Mucosa of stomach (tissue), 1 donor: ENCODE results near the gene JAG2.

Experiments
- H3K27me3 ChIP-seq: one replicate; pipeline ENCODE4 v1.7.0; 2013; ENCODE audit warnings: mild to moderate bottlenecking, low read length; ENCODE audit not compliant: control insufficient read depth, insufficient read depth
- H3K36me3 ChIP-seq: one replicate; pipeline ENCODE4 v1.7.0; 2013; ENCODE audit warnings: low read length; ENCODE audit not compliant: control insufficient read depth, insufficient read depth
- H3K4me1 ChIP-seq: one replicate; pipeline ENCODE4 v1.7.0; 2013; ENCODE audit warnings: mild to moderate bottlenecking, low read length; ENCODE audit not compliant: control insufficient read depth, insufficient read depth
- H3K4me3 ChIP-seq: one replicate; pipeline ENCODE4 v1.7.0; 2013; ENCODE audit warnings: low read length
- H3K9ac ChIP-seq: one replicate; pipeline ENCODE4 v1.7.0; 2013; ENCODE audit warnings: mild to moderate bottlenecking, low read length, moderate library complexity
- H3K9me3 ChIP-seq: one replicate; pipeline ENCODE4 v1.7.0; 2013; ENCODE audit warnings: mild to moderate bottlenecking, low read length, moderate library complexity; ENCODE audit not compliant: control insufficient read depth
- donor health status: Pancreatic carcinoma.

Gene JAG2

GRCh38 chr14:105135700-105136395 lies 32.7 kb downstream of the JAG2 start:
- Histone ChIP-seq H3K4me1 (no peaks in the 10 kb centered on the region), H3K9ac (no peak overlapping the region), H3K4me3 (no peak overlapping the region), H3K27me3 (peaks cover 4% of the 10 kb centered on the region), H3K9me3 (peaks cover 4% of the 10 kb centered on the region), H3K36me3 (no peaks in the 10 kb centered on the region)

- peaks cover 4% of the 10 kb centered on the region for H3K9me3 ChIP-seq
- H3K36me3 ChIP-seq = no peaks in the 10 kb centered on the region
- no peaks in the 10 kb centered on the region for H3K4me1 ChIP-seq
- peaks cover 4% of the 10 kb centered on the region for H3K27me3 ChIP-seq
- H3K4me3 ChIP-seq = no peak overlapping the region
- no peak overlapping the region for H3K9ac ChIP-seq
Measured at GRCh38 chr14:105132921-105133654, 35.5 kb downstream of the JAG2 start.

GRCh38 chr14:105131241-105131640 lies 37.3 kb downstream of the JAG2 start:
- peaks cover 4% of the 10 kb centered on the region for H3K9me3 ChIP-seq
- H3K9ac ChIP-seq = no peak overlapping the region
- H3K27me3 ChIP-seq = peaks cover 4% of the 10 kb centered on the region
- no peaks in the 10 kb centered on the region for H3K4me1 ChIP-seq
- H3K36me3 ChIP-seq = no peaks in the 10 kb centered on the region
- no peak overlapping the region for H3K4me3 ChIP-seq

- Histone ChIP-seq H3K4me1 (no peaks in the 10 kb centered on the region), H3K9me3 (peaks cover 4% of the 10 kb centered on the region), H3K36me3 (no peaks in the 10 kb centered on the region), H3K27me3 (peaks cover 10% of the 10 kb centered on the region), H3K4me3 (no peak overlapping the region), H3K9ac (no peak overlapping the region)
Measured at GRCh38 chr14:105128059-105128458, 40.5 kb downstream of the JAG2 start.

GRCh38 chr14:105126981-105127329 lies 41.6 kb downstream of the JAG2 start:
- Histone ChIP-seq H3K4me1 (no peaks in the 10 kb centered on the region), H3K9ac (no peak overlapping the region), H3K36me3 (no peaks in the 10 kb centered on the region), H3K27me3 (peaks cover 10% of the 10 kb centered on the region), H3K9me3 (peaks cover 4% of the 10 kb centered on the region), H3K4me3 (no peak overlapping the region)

GRCh38 chr14:105126126-105126980 lies 42.2 kb downstream of the JAG2 start:
- H3K4me3 ChIP-seq = no peak overlapping the region
- H3K9ac ChIP-seq = no peak overlapping the region
- H3K9me3 ChIP-seq = peaks cover 4% of the 10 kb centered on the region
- H3K36me3 ChIP-seq = no peaks in the 10 kb centered on the region
- H3K27me3 ChIP-seq = peaks cover 10% of the 10 kb centered on the region
- H3K4me1 ChIP-seq = no peaks in the 10 kb centered on the region

- Histone ChIP-seq H3K27me3 (peaks cover 10% of the 10 kb centered on the region), H3K4me3 (no peak overlapping the region), H3K36me3 (no peaks in the 10 kb centered on the region), H3K9ac (no peak overlapping the region), H3K9me3 (no peaks in the 10 kb centered on the region), H3K4me1 (peaks cover under 1% of the 10 kb centered on the region)
Measured at GRCh38 chr14:105124823-105125222, 43.8 kb downstream of the JAG2 start.

GRCh38 chr14:105123981-105124765 lies 44.4 kb downstream of the JAG2 start:
- Histone ChIP-seq H3K4me1 (peaks cover 7% of the 10 kb centered on the region), H3K36me3 (no peaks in the 10 kb centered on the region), H3K9ac (no peak overlapping the region), H3K4me3 (no peak overlapping the region), H3K9me3 (no peaks in the 10 kb centered on the region), H3K27me3 (peaks cover 10% of the 10 kb centered on the region)

- H3K9ac ChIP-seq = no peak overlapping the region
- peaks cover 10% of the 10 kb centered on the region for H3K27me3 ChIP-seq
- H3K9me3 ChIP-seq = no peaks in the 10 kb centered on the region
- H3K4me3 ChIP-seq = no peak overlapping the region
- peaks cover 12% of the 10 kb centered on the region for H3K4me1 ChIP-seq
- no peaks in the 10 kb centered on the region for H3K36me3 ChIP-seq
Measured at GRCh38 chr14:105123064-105123665, 45.4 kb downstream of the JAG2 start.

- Histone ChIP-seq H3K36me3 (no peaks in the 10 kb centered on the region), H3K9ac (no peak overlapping the region), H3K4me1 (peaks cover 12% of the 10 kb centered on the region), H3K27me3 (peaks cover 6% of the 10 kb centered on the region), H3K4me3 (no peak overlapping the region), H3K9me3 (no peaks in the 10 kb centered on the region)
Measured at GRCh38 chr14:105120056-105120455, 48.5 kb downstream of the JAG2 start.

- Histone ChIP-seq H3K27me3 (peaks cover 5% of the 10 kb centered on the region), H3K9me3 (no peaks in the 10 kb centered on the region), H3K36me3 (no peaks in the 10 kb centered on the region), H3K4me3 (no peak overlapping the region), H3K9ac (no peak overlapping the region), H3K4me1 (peaks cover 12% of the 10 kb centered on the region)
Measured at GRCh38 chr14:105119408-105120025, 49.1 kb downstream of the JAG2 start.
